Measurements from ENCODE around the gene ETV5.

ETV5 gene

GRCh38 chr3:186075931-186076567 is 32.8 kb downstream of the ETV5 start:
- peaks cover 49% of the 10 kb centered on the region for H3K36me3 ChIP-seq (ENCODE audit: insufficient read depth, low read length)

GRCh38 chr3:186075489-186075888 is 33.4 kb downstream of the ETV5 start:
- Histone ChIP-seq H3K4me3 (ENCODE audit: low read length) (no peak overlapping the region), H3K27me3 (ENCODE audit: control insufficient read depth, insufficient read depth, low read length) (no peaks in the 10 kb centered on the region), H3K36me3 (ENCODE audit: insufficient read depth, low read length) (peaks cover 47% of the 10 kb centered on the region), H3K9ac (ENCODE audit: low read depth, low read length) (no peak overlapping the region), H3K4me1 (ENCODE audit: control insufficient read depth, insufficient read depth, low read length) (no peaks in the 10 kb centered on the region), H3K4me2 (ENCODE audit: low read length) (no peak overlapping the region), H3K9me3 (replicated peaks; ENCODE audit: low read length) (no peaks in the 10 kb centered on the region)

More at GRCh38 chr3:186075931-186076567, 32.8 kb downstream of the ETV5 start:
- no peak overlapping the region for H3K4me2 ChIP-seq (ENCODE audit: low read length)
- H3K27me3 ChIP-seq (ENCODE audit: control insufficient read depth, insufficient read depth, low read length): no peaks in the 10 kb centered on the region
- no peaks in the 10 kb centered on the region for H3K4me1 ChIP-seq (ENCODE audit: control insufficient read depth, insufficient read depth, low read length)
- H3K4me3 ChIP-seq (ENCODE audit: low read length): no peak overlapping the region
- no peak overlapping the region for H3K9ac ChIP-seq (ENCODE audit: low read depth, low read length)
- H3K9me3 ChIP-seq (replicated peaks; ENCODE audit: low read length): no peaks in the 10 kb centered on the region

- H3K9ac ChIP-seq (ENCODE audit: low read depth, low read length): no peak overlapping the region
- H3K4me3 ChIP-seq (ENCODE audit: low read length): no peak overlapping the region
- no peaks in the 10 kb centered on the region for H3K9me3 ChIP-seq (replicated peaks; ENCODE audit: low read length)
- no peaks in the 10 kb centered on the region for H3K4me1 ChIP-seq (ENCODE audit: control insufficient read depth, insufficient read depth, low read length)
- H3K4me2 ChIP-seq (ENCODE audit: low read length): no peak overlapping the region
- no peaks in the 10 kb centered on the region for H3K27me3 ChIP-seq (ENCODE audit: control insufficient read depth, insufficient read depth, low read length)
- H3K36me3 ChIP-seq (ENCODE audit: insufficient read depth, low read length): peaks cover 42% of the 10 kb centered on the region
These were observed 35.2 kb downstream of the ETV5 start for GRCh38 chr3:186073641-186074040.

- Histone ChIP-seq H3K27me3 (ENCODE audit: control insufficient read depth, insufficient read depth, low read length) (no peaks in the 10 kb centered on the region), H3K9ac (ENCODE audit: low read depth, low read length) (no peak overlapping the region), H3K9me3 (replicated peaks; ENCODE audit: low read length) (no peaks in the 10 kb centered on the region), H3K4me2 (ENCODE audit: low read length) (no peak overlapping the region), H3K4me1 (ENCODE audit: control insufficient read depth, insufficient read depth, low read length) (no peaks in the 10 kb centered on the region), H3K36me3 (ENCODE audit: insufficient read depth, low read length) (peaks cover 39% of the 10 kb centered on the region), H3K4me3 (ENCODE audit: low read length) (no peak overlapping the region)
These were observed 37.9 kb downstream of the ETV5 start for GRCh38 chr3:186070996-186071395.

GRCh38 chr3:186070550-186070949 is 38.3 kb downstream of the ETV5 start:
- H3K9me3 ChIP-seq (replicated peaks; ENCODE audit: low read length): no peaks in the 10 kb centered on the region
- H3K4me2 ChIP-seq (ENCODE audit: low read length): no peak overlapping the region
- H3K9ac ChIP-seq (ENCODE audit: low read depth, low read length): no peak overlapping the region
- H3K36me3 ChIP-seq (ENCODE audit: insufficient read depth, low read length): peaks cover 39% of the 10 kb centered on the region
- H3K4me1 ChIP-seq (ENCODE audit: control insufficient read depth, insufficient read depth, low read length): no peaks in the 10 kb centered on the region
- no peaks in the 10 kb centered on the region for H3K27me3 ChIP-seq (ENCODE audit: control insufficient read depth, insufficient read depth, low read length)
- H3K4me3 ChIP-seq (ENCODE audit: low read length): no peak overlapping the region

DNA sequence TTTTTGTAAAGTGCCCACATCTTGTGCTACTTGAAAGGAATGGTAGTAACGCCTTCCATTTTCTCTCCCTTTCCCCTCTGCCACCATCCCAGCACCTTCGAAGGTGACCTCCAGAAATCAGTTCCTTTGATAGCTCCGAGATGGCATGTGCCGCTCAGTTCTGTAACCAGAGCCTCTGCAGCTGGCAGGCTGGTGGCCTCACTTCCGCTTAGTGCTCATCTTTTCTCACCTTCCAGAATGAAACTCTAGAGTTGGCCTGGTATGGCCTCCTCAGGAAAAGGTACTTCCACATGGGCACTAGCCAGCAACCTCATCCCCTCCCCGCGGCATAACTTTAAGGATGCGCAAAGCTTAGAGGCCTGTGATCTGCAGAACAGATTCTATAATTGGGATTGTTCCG is 38.8 kb downstream of the ETV5 start:
- H3K9me3 ChIP-seq (replicated peaks; ENCODE audit: low read length): no peaks in the 10 kb centered on the region
- H3K9ac ChIP-seq (ENCODE audit: low read depth, low read length): no peak overlapping the region
- peaks cover 39% of the 10 kb centered on the region for H3K36me3 ChIP-seq (ENCODE audit: insufficient read depth, low read length)
- no peak overlapping the region for H3K4me2 ChIP-seq (ENCODE audit: low read length)
- no peak overlapping the region for H3K4me3 ChIP-seq (ENCODE audit: low read length)
- no peaks in the 10 kb centered on the region for H3K4me1 ChIP-seq (ENCODE audit: control insufficient read depth, insufficient read depth, low read length)
- no peaks in the 10 kb centered on the region for H3K27me3 ChIP-seq (ENCODE audit: control insufficient read depth, insufficient read depth, low read length)

- Histone ChIP-seq H3K36me3 (ENCODE audit: insufficient read depth, low read length) (peaks cover 44% of the 10 kb centered on the region), H3K4me1 (ENCODE audit: control insufficient read depth, insufficient read depth, low read length) (no peaks in the 10 kb centered on the region), H3K9ac (ENCODE audit: low read depth, low read length) (no peak overlapping the region), H3K9me3 (replicated peaks; ENCODE audit: low read length) (no peaks in the 10 kb centered on the region), H3K4me2 (ENCODE audit: low read length) (no peak overlapping the region), H3K27me3 (ENCODE audit: control insufficient read depth, insufficient read depth, low read length) (no peaks in the 10 kb centered on the region), H3K4me3 (ENCODE audit: low read length) (no peak overlapping the region)
These were observed 39.7 kb downstream of the ETV5 start for GRCh38 chr3:186069199-186069598.

- peaks cover 51% of the 10 kb centered on the region for H3K36me3 ChIP-seq (ENCODE audit: insufficient read depth, low read length)
- no peaks in the 10 kb centered on the region for H3K9me3 ChIP-seq (replicated peaks; ENCODE audit: low read length)
These were observed 40.7 kb downstream of the ETV5 start for GRCh38 chr3:186068243-186068552.

GRCh38 chr3:186067360-186068242 is 41.3 kb downstream of the ETV5 start:
- Histone ChIP-seq H3K4me1 (ENCODE audit: control insufficient read depth, insufficient read depth, low read length) (no peaks in the 10 kb centered on the region), H3K36me3 (ENCODE audit: insufficient read depth, low read length) (peaks cover 52% of the 10 kb centered on the region), H3K9ac (ENCODE audit: low read depth, low read length) (no peak overlapping the region), H3K27me3 (ENCODE audit: control insufficient read depth, insufficient read depth, low read length) (no peaks in the 10 kb centered on the region), H3K4me2 (ENCODE audit: low read length) (no peak overlapping the region), H3K4me3 (ENCODE audit: low read length) (no peak overlapping the region), H3K9me3 (replicated peaks; ENCODE audit: low read length) (no peaks in the 10 kb centered on the region)

More at GRCh38 chr3:186068243-186068552, 40.7 kb downstream of the ETV5 start:
- H3K9ac ChIP-seq (ENCODE audit: low read depth, low read length): no peak overlapping the region
- H3K27me3 ChIP-seq (ENCODE audit: control insufficient read depth, insufficient read depth, low read length): no peaks in the 10 kb centered on the region
- no peak overlapping the region for H3K4me3 ChIP-seq (ENCODE audit: low read length)
- no peaks in the 10 kb centered on the region for H3K4me1 ChIP-seq (ENCODE audit: control insufficient read depth, insufficient read depth, low read length)
- no peak overlapping the region for H3K4me2 ChIP-seq (ENCODE audit: low read length)

DNA sequence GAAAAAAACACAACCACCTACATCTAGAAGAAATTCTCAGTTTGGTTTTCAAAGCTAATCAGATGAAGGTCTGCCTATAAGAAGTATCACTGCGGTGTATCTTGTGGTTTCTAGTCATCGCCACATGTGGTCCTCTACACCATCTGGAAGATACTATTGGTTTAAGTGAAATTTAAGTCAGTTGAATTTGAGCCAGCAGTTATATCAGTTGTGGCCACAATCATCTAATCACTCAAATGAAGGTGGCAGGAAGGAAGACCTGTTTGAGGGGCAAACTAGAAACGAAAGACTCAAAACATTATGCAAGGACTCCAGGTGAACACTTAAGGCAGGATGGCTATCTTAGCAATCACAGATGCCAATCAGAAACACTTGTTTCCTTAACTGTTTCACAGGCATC is 48.7 kb downstream of the ETV5 start:
- Histone ChIP-seq H3K4me2 (ENCODE audit: low read length) (no peak overlapping the region), H3K9me3 (replicated peaks; ENCODE audit: low read length) (no peaks in the 10 kb centered on the region), H3K9ac (ENCODE audit: low read depth, low read length) (no peak overlapping the region), H3K4me1 (ENCODE audit: control insufficient read depth, insufficient read depth, low read length) (peaks cover 8% of the 10 kb centered on the region), H3K4me3 (ENCODE audit: low read length) (no peak overlapping the region), H3K36me3 (ENCODE audit: insufficient read depth, low read length) (peaks cover 52% of the 10 kb centered on the region), H3K27me3 (ENCODE audit: control insufficient read depth, insufficient read depth, low read length) (no peaks in the 10 kb centered on the region)

DNA sequence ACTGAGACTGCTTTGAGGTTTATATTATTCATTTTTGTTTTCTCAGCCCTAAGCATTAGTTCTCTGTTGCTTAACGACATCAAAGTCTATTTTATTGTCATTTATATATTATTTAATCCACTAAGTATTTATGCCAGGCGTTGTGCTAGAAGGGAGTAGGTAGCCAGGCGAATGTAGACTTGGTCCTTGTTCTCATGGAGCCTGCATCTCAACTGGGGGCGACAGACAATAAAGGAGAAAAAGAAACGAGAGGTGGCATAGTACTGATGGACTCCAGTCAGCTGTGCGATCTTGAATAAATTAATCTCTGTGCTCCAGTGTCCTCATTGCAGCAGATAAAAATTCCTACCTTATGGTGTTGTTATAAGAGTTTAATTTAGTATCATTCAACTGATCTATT is 49.7 kb downstream of the ETV5 start:
- H3K9ac ChIP-seq (ENCODE audit: low read depth, low read length): no peak overlapping the region
- no peak overlapping the region for H3K4me2 ChIP-seq (ENCODE audit: low read length)
- no peak overlapping the region for H3K4me3 ChIP-seq (ENCODE audit: low read length)
- H3K4me1 ChIP-seq (ENCODE audit: control insufficient read depth, insufficient read depth, low read length): peaks cover 13% of the 10 kb centered on the region
- no peaks in the 10 kb centered on the region for H3K27me3 ChIP-seq (ENCODE audit: control insufficient read depth, insufficient read depth, low read length)
- no peaks in the 10 kb centered on the region for H3K9me3 ChIP-seq (replicated peaks; ENCODE audit: low read length)
- peaks cover 49% of the 10 kb centered on the region for H3K36me3 ChIP-seq (ENCODE audit: insufficient read depth, low read length)

GRCh38 chr3:186058225-186058624 is 50.7 kb downstream of the ETV5 start:
- peaks cover 42% of the 10 kb centered on the region for H3K36me3 ChIP-seq (ENCODE audit: insufficient read depth, low read length)
- H3K9me3 ChIP-seq (replicated peaks; ENCODE audit: low read length): no peaks in the 10 kb centered on the region

More at GRCh38 chr3:186058225-186058624, 50.7 kb downstream of the ETV5 start:
- Histone ChIP-seq H3K4me3 (ENCODE audit: low read length) (no peak overlapping the region), H3K27me3 (ENCODE audit: control insufficient read depth, insufficient read depth, low read length) (no peaks in the 10 kb centered on the region), H3K9ac (ENCODE audit: low read depth, low read length) (no peak overlapping the region), H3K4me2 (ENCODE audit: low read length) (no peak overlapping the region), H3K4me1 (ENCODE audit: control insufficient read depth, insufficient read depth, low read length) (peaks cover 14% of the 10 kb centered on the region)
